ENCODE measurements around the gene IFITM2. TPM values are rescaled to one million over a fixed set of nuclear protein-coding genes. Genes with fewer than 3 reads are reported as not detected.
"Not testable (repeated sequence)": the region's sequence is repeated elsewhere in the genome, so short reads cannot be mapped to it uniquely, and the experiment has no call there.

IFITM2 gene
- total RNA-seq, 2 donors from 2014 or later, result 31.0 to 90.3 TPM

DNA sequence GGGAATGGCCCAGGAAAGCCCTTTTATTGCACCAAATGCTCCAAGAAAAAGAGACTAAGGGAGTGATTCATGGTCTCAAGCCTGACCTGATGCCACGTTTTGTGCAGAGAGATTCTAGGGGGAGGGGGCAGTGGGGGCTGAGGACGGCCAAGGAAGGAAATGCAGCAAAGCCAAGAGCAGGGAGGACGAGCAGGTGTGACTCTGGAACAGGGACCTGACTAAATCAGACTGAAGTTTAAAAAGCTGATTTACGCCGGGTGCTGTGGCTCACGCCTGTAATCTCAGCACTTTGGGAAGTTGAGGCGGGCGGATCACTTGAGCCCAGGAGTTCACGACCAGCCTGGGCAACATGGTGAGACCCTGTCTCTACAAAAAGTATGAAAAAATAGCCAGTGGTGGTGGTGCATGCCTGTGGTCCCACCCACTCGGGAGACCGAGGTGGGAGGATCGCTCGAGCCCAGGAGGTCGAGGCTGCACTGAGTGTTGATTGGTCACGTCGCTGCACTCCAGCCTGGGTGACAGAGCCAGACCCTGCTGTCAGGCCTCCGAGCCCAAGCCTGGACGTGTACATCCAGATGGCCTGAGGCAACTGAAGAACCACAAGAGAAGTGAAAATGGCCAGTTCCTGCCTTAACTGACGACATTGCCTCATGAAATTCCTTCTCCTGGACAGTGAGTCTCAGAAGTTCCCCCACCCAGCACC is 23.9 kb downstream of the IFITM2 start:
- 74 to 82% methylated on average over 10 to 19 of the region's 19 CpGs for WGBS, 2 donors
- DNase-seq, result no peak
- TF ChIP-seq POLR2A (IDR thresholded peaks at IDR 0.05), result no peak
- TF ChIP-seq, protein P1, sequence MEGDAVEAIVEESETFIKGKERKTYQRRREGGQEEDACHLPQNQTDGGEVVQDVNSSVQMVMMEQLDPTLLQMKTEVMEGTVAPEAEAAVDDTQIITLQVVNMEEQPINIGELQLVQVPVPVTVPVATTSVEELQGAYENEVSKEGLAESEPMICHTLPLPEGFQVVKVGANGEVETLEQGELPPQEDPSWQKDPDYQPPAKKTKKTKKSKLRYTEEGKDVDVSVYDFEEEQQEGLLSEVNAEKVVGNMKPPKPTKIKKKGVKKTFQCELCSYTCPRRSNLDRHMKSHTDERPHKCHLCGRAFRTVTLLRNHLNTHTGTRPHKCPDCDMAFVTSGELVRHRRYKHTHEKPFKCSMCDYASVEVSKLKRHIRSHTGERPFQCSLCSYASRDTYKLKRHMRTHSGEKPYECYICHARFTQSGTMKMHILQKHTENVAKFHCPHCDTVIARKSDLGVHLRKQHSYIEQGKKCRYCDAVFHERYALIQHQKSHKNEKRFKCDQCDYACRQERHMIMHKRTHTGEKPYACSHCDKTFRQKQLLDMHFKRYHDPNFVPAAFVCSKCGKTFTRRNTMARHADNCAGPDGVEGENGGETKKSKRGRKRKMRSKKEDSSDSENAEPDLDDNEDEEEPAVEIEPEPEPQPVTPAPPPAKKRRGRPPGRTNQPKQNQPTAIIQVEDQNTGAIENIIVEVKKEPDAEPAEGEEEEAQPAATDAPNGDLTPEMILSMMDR (IDR thresholded peaks at IDR 0.05), result no peak

DNA sequence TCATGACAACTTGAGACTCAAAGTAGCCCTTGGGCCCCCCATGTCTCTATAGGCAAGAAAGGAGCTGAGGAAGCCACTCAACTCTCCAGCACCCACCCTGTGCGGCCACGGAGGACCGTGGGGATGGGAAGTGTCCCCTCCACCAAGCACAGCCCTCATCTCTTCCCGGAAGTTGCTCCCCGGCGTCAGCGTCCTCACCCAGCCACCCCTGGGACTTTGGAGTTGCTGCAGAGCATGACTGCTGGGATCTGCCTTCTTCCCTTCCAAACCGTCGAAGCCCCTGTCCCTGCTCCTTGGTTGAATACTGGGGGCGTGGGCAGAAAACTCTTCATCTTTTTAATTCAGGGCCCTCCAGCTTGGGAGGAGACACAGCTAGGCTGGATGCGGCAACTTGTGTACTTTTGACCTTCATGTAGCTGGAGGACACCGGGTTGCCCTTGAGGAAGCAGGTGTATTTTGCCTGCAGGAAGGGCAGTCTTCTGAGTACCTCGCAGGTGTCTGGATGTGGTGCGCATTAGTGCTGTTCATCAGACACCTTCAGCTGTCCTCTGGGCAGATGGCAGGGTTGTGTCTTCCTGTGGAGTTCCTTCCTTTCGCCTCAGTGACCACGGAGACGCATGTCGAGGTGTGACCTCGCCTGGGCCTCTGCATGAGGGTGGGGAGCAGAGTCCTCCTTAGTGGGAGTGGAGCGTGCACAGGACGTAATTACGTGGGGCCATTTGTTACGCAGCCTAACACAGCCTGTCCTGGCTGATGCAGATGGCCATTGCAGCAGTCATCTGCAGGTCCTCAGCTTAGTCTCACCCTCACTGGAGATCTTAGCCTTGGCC is 25.2 kb downstream of the IFITM2 start:
- no peak for ATAC-seq
- Histone ChIP-seq H3K36me3 (replicated peaks in 1 of 2; ENCODE audit: insufficient read depth in 1 of 2, low read depth in 2 of 2) (no peaks in the 10 kb centered on the region), H3K27ac (no peak overlapping the region), H3K4me1 (no peaks in the 10 kb centered on the region), H3K27me3 (no peaks in the 10 kb centered on the region), H3K9me3 (no peaks in the 10 kb centered on the region), H3K4me3 (no peak overlapping the region)
- WGBS, 2 donors, result 76 to 78% methylated on average over 17 to 23 of the region's 23 CpGs
- intact Hi-C loops (cut with DNase I), result no loop called here
- DNase-seq, result no peak
- TF ChIP-seq, protein P1 (IDR thresholded peaks at IDR 0.05), result no peak
- TF ChIP-seq POLR2A (IDR thresholded peaks at IDR 0.05), result no peak

More for the DNA sequence above, 23.9 kb downstream of the IFITM2 start:
- H3K4me3 ChIP-seq, result no peak overlapping the region
- no peak overlapping the region for H3K27ac ChIP-seq
- intact Hi-C loops (cut with DNase I), result no loop called here
- H3K27me3 ChIP-seq, result no peaks in the 10 kb centered on the region
- peaks cover 10% of the 10 kb centered on the region for H3K4me1 ChIP-seq
- no peak for ATAC-seq
- no peaks in the 10 kb centered on the region for H3K9me3 ChIP-seq
- no peaks in the 10 kb centered on the region for H3K36me3 ChIP-seq (replicated peaks in 1 of 2; ENCODE audit: insufficient read depth in 1 of 2, low read depth in 2 of 2)

DNA sequence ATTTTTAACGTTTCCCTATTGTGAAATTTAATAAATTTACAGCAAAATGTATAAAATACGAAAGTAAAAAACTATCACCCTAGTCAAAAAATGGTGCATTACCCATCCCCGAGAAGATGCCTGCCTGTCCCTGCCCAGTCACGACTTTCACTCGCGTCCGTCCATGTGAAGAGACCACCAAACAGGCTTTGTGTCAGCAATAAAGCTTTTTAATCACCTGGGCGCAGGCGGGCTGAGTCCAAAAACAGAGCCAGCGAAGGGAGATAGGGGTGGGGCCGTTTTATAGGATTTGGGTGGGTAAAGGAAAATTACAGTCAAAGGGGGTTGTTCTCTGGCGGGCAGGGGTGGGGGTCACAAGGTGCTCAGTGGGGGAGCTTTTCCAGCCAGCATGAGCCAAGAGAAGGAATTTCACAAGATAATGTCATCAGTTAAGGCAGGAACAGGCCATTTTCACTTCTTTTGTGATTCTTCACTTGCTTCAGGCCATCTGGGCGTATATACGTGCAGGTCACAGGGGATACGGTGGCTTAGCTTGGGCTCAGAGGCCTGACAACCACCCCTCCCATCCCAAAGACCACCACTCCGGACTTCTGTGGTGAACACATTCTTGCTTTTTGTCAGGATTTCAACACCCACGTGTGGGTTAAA is 26.1 kb downstream of the IFITM2 start:
- intact Hi-C loops (cut with DNase I); H3K27ac ChIP-seq; H3K4me1 ChIP-seq; H3K9me3 ChIP-seq; ATAC-seq; H3K4me3 ChIP-seq; H3K36me3 ChIP-seq (replicated peaks in 1 of 2; ENCODE audit: insufficient read depth in 1 of 2, low read depth in 2 of 2); DNase-seq; H3K27me3 ChIP-seq: not testable (repeated sequence)
- WGBS, 2 donors, result 82% methylated on average over 17 of the region's 17 CpGs

DNA sequence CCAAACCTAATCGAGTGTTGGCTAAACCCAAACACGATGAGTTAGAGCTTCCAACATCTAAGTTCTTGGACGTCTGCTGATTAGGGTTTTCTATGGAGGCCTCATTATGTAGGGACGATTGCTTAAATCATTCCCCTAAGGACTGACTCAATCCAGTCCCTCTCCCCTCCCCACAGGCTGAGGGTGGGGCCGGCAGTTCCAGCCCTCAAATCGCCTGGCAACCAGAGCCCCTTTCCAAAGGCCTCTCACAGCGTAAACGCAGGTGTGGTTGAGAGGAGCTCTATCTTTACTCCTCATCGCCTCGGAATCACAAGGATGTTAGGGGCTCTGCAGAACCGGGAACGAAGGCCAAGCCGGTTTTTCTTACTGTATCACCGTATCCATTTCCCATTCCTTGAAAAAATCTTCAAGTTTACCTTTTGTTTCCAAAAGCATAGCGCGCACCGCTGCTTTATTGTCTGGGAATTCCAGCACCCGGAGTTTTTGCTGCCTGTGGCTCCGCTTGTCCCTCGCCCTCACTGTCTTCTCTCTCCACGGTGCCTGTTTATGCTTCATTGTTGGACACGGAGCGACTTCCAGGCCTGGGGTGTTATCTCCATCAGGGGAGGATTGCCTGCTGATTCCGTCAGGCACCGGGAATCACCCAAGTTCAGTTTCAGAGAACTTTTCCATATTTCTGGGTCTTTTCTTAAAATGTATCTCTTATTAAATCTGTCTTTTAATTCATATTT is 26.8 kb downstream of the IFITM2 start:
- WGBS, 2 donors, result 72 to 78% methylated on average over 25 of the region's 25 CpGs
- Histone ChIP-seq H3K27ac (no peak overlapping the region), H3K4me3 (no peak overlapping the region), H3K27me3 (no peaks in the 10 kb centered on the region), H3K36me3 (replicated peaks in 1 of 2; ENCODE audit: insufficient read depth in 1 of 2, low read depth in 2 of 2) (no peaks in the 10 kb centered on the region), H3K9me3 (no peaks in the 10 kb centered on the region), H3K4me1 (no peaks in the 10 kb centered on the region)
- intact Hi-C loops (cut with DNase I), result no loop called here
- ATAC-seq, result no peak
- no peak for TF ChIP-seq POLR2A (IDR thresholded peaks at IDR 0.05)
- TF ChIP-seq, protein P1 (IDR thresholded peaks at IDR 0.05), result no peak
- no peak for DNase-seq

Data from body of pancreas (tissue), 4 donors.